Measurements from ENCODE around the gene UTP25.

- TF ChIP-seq CTCF (conservative IDR thresholded peaks at IDR 0.05; ENCODE audit: low read depth, low read length) (no peak), EZH2 (IDR thresholded peaks at IDR 0.05; ENCODE audit: low read length, unreplicated experiment) (no peak), EZH2phosphoT487 (IDR thresholded peaks at IDR 0.05; ENCODE audit: borderline replicate concordance, low read length) (no peak)
These were observed 27.9 kb downstream of the UTP25 start for GRCh38 chr1:209855623-209856022.
